Stimulated activated naive CD4-positive, alpha-beta T cell treated with Interleukin-2 at 50 U/mL for 16 hours (primary cell): ENCODE data around the gene TYR.
"Not testable (repeated sequence)": the region's sequence is repeated elsewhere in the genome, so short reads cannot be mapped to it uniquely, and the experiment has no call there.

Experiments
- DNase-seq: peaks from one replicate; lab custom pipeline; 2025; lab: John Stamatoyannopoulos, UW

Gene TYR

GRCh38 chr11:89177691-89178231 lies at the start of gene TYR:
TSS of gene TYR (plus strand) at chr11:89177875. CDS start at chr11:89177954, 79 bp downstream.
- no peak for DNase-seq

GRCh38 chr11:89136606-89137005 lies 41.1 kb upstream of the TYR start:
- DNase-seq = no peak

GRCh38 chr11:89147229-89147628 lies 30.4 kb upstream of the TYR start:
- DNase-seq = no peak

- no peak for DNase-seq
These were observed 17.7 kb upstream of the TYR start for GRCh38 chr11:89159974-89160373.

- DNase-seq = no peak
These were observed 15.7 kb upstream of the TYR start for GRCh38 chr11:89161949-89162348.

- DNase-seq = no peak
These were observed 14.0 kb upstream of the TYR start for GRCh38 chr11:89163686-89164085.

- no peak for DNase-seq
These were observed 9.3 kb upstream of the TYR start for GRCh38 chr11:89168396-89168795.

- no peak for DNase-seq
These were observed 1.9 kb upstream of the TYR start for GRCh38 chr11:89175796-89176195.

- DNase-seq = no peak
These were observed 737 bp upstream of the TYR start for GRCh38 chr11:89176938-89177337.

- DNase-seq = no peak
These were observed 3.4 kb downstream of the TYR start for GRCh38 chr11:89181111-89181510.

- no peak for DNase-seq
These were observed 5.3 kb downstream of the TYR start for GRCh38 chr11:89182773-89183518.

- DNase-seq = no peak
These were observed 6.3 kb downstream of the TYR start for GRCh38 chr11:89184021-89184420.

- no peak for DNase-seq
These were observed 12.1 kb downstream of the TYR start for GRCh38 chr11:89189776-89190175.

GRCh38 chr11:89201138-89201537 lies 23.5 kb downstream of the TYR start:
- no peak for DNase-seq

- no peak for DNase-seq
These were observed 26.1 kb downstream of the TYR start for GRCh38 chr11:89203814-89204213.

- no peak for DNase-seq
These were observed 27.7 kb downstream of the TYR start for GRCh38 chr11:89205378-89205777.

GRCh38 chr11:89220684-89221339 lies 43.1 kb downstream of the TYR start:
- DNase-seq = no peak

GRCh38 chr11:89235083-89235482 lies 57.4 kb downstream of the TYR start:
- no peak for DNase-seq

- no peak for DNase-seq
These were observed 58.3 kb downstream of the TYR start for GRCh38 chr11:89235976-89236375.

- DNase-seq = not testable (repeated sequence)
These were observed 69.3 kb downstream of the TYR start for GRCh38 chr11:89247007-89247406.

GRCh38 chr11:89249196-89249595 lies 71.5 kb downstream of the TYR start:
- no peak for DNase-seq

GRCh38 chr11:89261483-89261882 lies 83.8 kb downstream of the TYR start:
- not testable (repeated sequence) for DNase-seq

GRCh38 chr11:89267660-89268302 lies 90.1 kb downstream of the TYR start:
- DNase-seq = no peak
